Mucosa of descending colon (tissue), 3 donors: ENCODE measurements around the gene PRKACB. TPM values are rescaled to one million over a fixed set of nuclear protein-coding genes. Genes with fewer than 3 reads are reported as not detected.

Experiments used
- ATAC-seq: fragments of 200-7000 bp; cut with Tn5 transposase; one replicate; pipeline ENCODE4 v1.9.1; 2020; ENCODE audit warnings: mild to moderate bottlenecking, moderate library complexity
- DNase-seq, 3 donors: peaks; one replicate each; pipeline ENCODE4 v3.0.0-alpha.2; 2020
- H3K36me3 ChIP-seq: fragments of 200-600 bp; one replicate; pipeline ENCODE4 v1.8.0; 2021; ENCODE audit warnings: low read depth, mild to moderate bottlenecking
- H3K4me1 ChIP-seq: fragments of 200-600 bp; one replicate; pipeline ENCODE4 v1.8.0; 2021; ENCODE audit warnings: low read depth, mild to moderate bottlenecking
- H3K4me3 ChIP-seq: fragments of 200-600 bp; one replicate; pipeline ENCODE4 v1.8.0; 2021; ENCODE audit warnings: mild to moderate bottlenecking
- H3K9me3 ChIP-seq: fragments of 200-600 bp; one replicate; pipeline ENCODE4 v1.8.0; 2021; ENCODE audit warnings: mild to moderate bottlenecking
- CTCF ChIP-seq: fragments of 200-600 bp; IDR thresholded peaks from one replicate; pipeline ENCODE4 v1.8.0; 2022; ENCODE audit warnings: antibody characterized with exemption, mild to moderate bottlenecking
- intact Hi-C, 2 donors: fragments of 100-400 bp; cut with DNase I in 1 of 2; cut with micrococcal nuclease in 1 of 2; formaldehyde crosslinking; loops; one replicate each; pipeline versions ENCODE4 v1.11.0 to v1.11.1; 2022; cut with DNase I, micrococcal nuclease
- total RNA-seq, 3 donors: library from RNA; stranded (reverse); fragmentation: NEBNext Ultra II Directional in 2 of 3; extraction: Animal tissue kit (Norgen Biotek cat#: 25700) in 2 of 3; gene quantifications; one replicate each; pipeline versions ENCODE4 v1.2.1 to v1.2.4, GENCODE V29; 2021 to 2023
- donor health status: DM: no; HTN: no; CAD: no; lungs with moderate emphysema.
- donor health status: DM: no; HTN: no; CAD: no.
- donor health status: DM: no; HTN: yes; CAD: no.

Gene PRKACB
- total RNA-seq, 3 donors from 2014 or later, result 91.0 to 155 (median 99.3) TPM

- no peak for TF ChIP-seq CTCF
- intact Hi-C loops, result no loop called here
- peak; percentile 52 to 88 (median 58) for DNase-seq
- ATAC-seq, result peak; percentile 89
- Histone ChIP-seq H3K36me3 (no peaks in the 10 kb centered on the region), H3K9me3 (no peaks in the 10 kb centered on the region), H3K4me1 (peaks cover 37% of the 10 kb centered on the region), H3K4me3 (no peak overlapping the region)
These were observed 128.3 kb downstream of the PRKACB start for GRCh38 chr1:84272401-84272800.

- TF ChIP-seq CTCF, result no peak
- H3K4me1 ChIP-seq, result peaks cover 4% of the 10 kb centered on the region
- DNase-seq (no peak), ATAC-seq (peak; percentile 36)
- no peak overlapping the region for H3K4me3 ChIP-seq
- no peaks in the 10 kb centered on the region for H3K36me3 ChIP-seq
- intact Hi-C loops, result no loop called here
- no peaks in the 10 kb centered on the region for H3K9me3 ChIP-seq
These were observed 133.4 kb downstream of the PRKACB start for GRCh38 chr1:84277343-84278059.

GRCh38 chr1:84278905-84279304, 134.8 kb downstream of the PRKACB start:
- Histone ChIP-seq H3K4me3 (no peak overlapping the region), H3K36me3 (no peaks in the 10 kb centered on the region), H3K4me1 (peaks cover 4% of the 10 kb centered on the region), H3K9me3 (no peaks in the 10 kb centered on the region)
- peak; percentile 86 for ATAC-seq
- no peak for DNase-seq
- no peak for TF ChIP-seq CTCF
- intact Hi-C loops, result no loop called here

GRCh38 chr1:84280912-84281311, 136.8 kb downstream of the PRKACB start:
- Histone ChIP-seq H3K36me3 (no peaks in the 10 kb centered on the region), H3K9me3 (no peaks in the 10 kb centered on the region), H3K4me3 (no peak overlapping the region), H3K4me1 (peaks cover 2% of the 10 kb centered on the region)
- no peak for ATAC-seq
- DNase-seq, result no peak
- no peak for TF ChIP-seq CTCF
- intact Hi-C loops, result no loop called here

GRCh38 chr1:84282780-84283333, 138.8 kb downstream of the PRKACB start:
- intact Hi-C loops, result no loop called here
- Histone ChIP-seq H3K4me3 (no peak overlapping the region), H3K36me3 (no peaks in the 10 kb centered on the region), H3K4me1 (peaks cover 2% of the 10 kb centered on the region), H3K9me3 (peaks cover under 1% of the 10 kb centered on the region)
- DNase-seq, result no peak
- TF ChIP-seq CTCF, result no peak
- no peak for ATAC-seq
